Lung (tissue), 12 donors: ENCODE data around the gene RABL6. TPM values are rescaled to one million over a fixed set of nuclear protein-coding genes. Genes with fewer than 3 reads are reported as not detected.

ENCODE experiments used
- ATAC-seq: fragments of 200-7000 bp; cut with Tn5 transposase; one replicate; pipeline ENCODE4 v1.9.1; 2020; ENCODE audit warnings: moderate number of reproducible peaks; ENCODE audit not compliant: insufficient read depth, low FRiP score
- DNase-seq, 3 donors: peaks; one replicate each; pipeline ENCODE4 v3.0.0-alpha.2; 2013 to 2017
- H3K27ac ChIP-seq, 2 donors: one replicate each; pipeline ENCODE4 v1.5.1; 2013; ENCODE audit warnings: mild to moderate bottlenecking in 2 of 2, moderate library complexity in 2 of 2, control low read depth in 1 of 2, inconsistent platforms in 1 of 2, low read depth in 1 of 2, low read length in 1 of 2
- H3K27me3 ChIP-seq, 3 donors: one replicate each; pipeline ENCODE4 v1.5.1; 2013; ENCODE audit warnings: low read length in 2 of 3; ENCODE audit not compliant: control insufficient read depth in 3 of 3, insufficient read depth in 3 of 3
- H3K36me3 ChIP-seq, 4 donors: one replicate each; pipeline ENCODE4 v1.5.1; 2013; ENCODE audit warnings: low read length in 4 of 4, mild to moderate bottlenecking in 1 of 4, moderate library complexity in 1 of 4; ENCODE audit not compliant: control insufficient read depth in 4 of 4, insufficient read depth in 4 of 4
- H3K4me1 ChIP-seq, 5 donors: one replicate each; pipeline ENCODE4 v1.5.1; 2013; ENCODE audit warnings: low read length in 5 of 5, mild to moderate bottlenecking in 2 of 5, moderate library complexity in 1 of 5; ENCODE audit not compliant: control insufficient read depth in 5 of 5, insufficient read depth in 5 of 5
- H3K4me3 ChIP-seq: one replicate; pipeline ENCODE4 v1.5.1; 2013; ENCODE audit warnings: mild to moderate bottlenecking, control low read depth, moderate library complexity
- H3K9ac ChIP-seq, 2 donors: one replicate each; pipeline ENCODE4 v1.5.1; 2013; ENCODE audit warnings: low read length in 2 of 2, control low read depth in 1 of 2; ENCODE audit not compliant: insufficient read depth in 1 of 2
- H3K9me3 ChIP-seq, 4 donors: one replicate each; pipeline ENCODE4 v1.5.1; 2013; ENCODE audit warnings: low read length in 3 of 4, mild to moderate bottlenecking in 1 of 4, moderate library complexity in 1 of 4; ENCODE audit not compliant: control insufficient read depth in 4 of 4, insufficient read depth in 3 of 4
- CTCF ChIP-seq: IDR thresholded peaks from 2 replicates; pipeline ENCODE4 v1.5.1; 2012; ENCODE audit warnings: mild to moderate bottlenecking; ENCODE audit errors: control extremely low read depth, extremely low read depth
- WGBS, 2 donors: extraction: QIAGEN DNeasy Blood & Tissue Kit; methylation state at CpG; one replicate each; pipeline ENCODE4 v1.1.7; 2013; 5-methylcytosine and 5-hydroxymethylcytosine counted together
- polyA plus RNA-seq, 2 donors: library from polyadenylated mRNA; stranded (reverse); fragments of 200-250 nt; gene quantifications; one replicate each; pipeline ENCODE4 v1.2.1, GENCODE V29; 2013
- total RNA-seq, 2 donors: library from RNA; depleted of rRNA in 1 of 2; stranded (reverse); fragments of >200 nt in 1 of 2; gene quantifications; one replicate each; pipeline ENCODE4 v1.2.1, GENCODE V29; 2014 to 2021
- donor health status: control.
- donor health status: control.
- donor health status: Bipolar disorder and iron deficiency.
- donor health status: healthy.
- donor health status: DM: yes; HTN: yes; CAD: no.

The RABL6 gene
- total and polyA plus RNA-seq, 4 donors: 36.4 to 87.8 (median 62.2) TPM

- DNase-seq (peak in 1 of 3 donors; percentile 11), ATAC-seq (no peak)
- peaks cover 0 to 9% (median 2%) of the 10 kb centered on the region in 4 donors for H3K36me3 ChIP-seq
- H3K9ac ChIP-seq: no peak within 1 kb of the TSS
- TF ChIP-seq CTCF: no peak
- H3K4me3 ChIP-seq: no peak within 1 kb of the TSS
- no peak within 1 kb of the TSS for H3K27ac ChIP-seq
- H3K9me3 ChIP-seq: no peaks in the 10 kb centered on the region
- WGBS, 2 donors: 82 to 87% methylated on average over 23 of the region's 23 CpGs
- H3K27me3 ChIP-seq: peaks cover 0 to 5% (median 0%) of the 10 kb centered on the region in 3 donors
- H3K4me1 ChIP-seq: peaks cover 0 to 23% (median 9%) of the 10 kb centered on the region in 5 donors
Observed at GRCh38 chr9:136851941-136852663, 44.4 kb downstream of the RABL6 start, which contains the start of gene MAMDC4. MAMDC4 (plus strand) TSS chr9:136852346; CDS start chr9:136852417, 71 bp downstream.

DNA sequence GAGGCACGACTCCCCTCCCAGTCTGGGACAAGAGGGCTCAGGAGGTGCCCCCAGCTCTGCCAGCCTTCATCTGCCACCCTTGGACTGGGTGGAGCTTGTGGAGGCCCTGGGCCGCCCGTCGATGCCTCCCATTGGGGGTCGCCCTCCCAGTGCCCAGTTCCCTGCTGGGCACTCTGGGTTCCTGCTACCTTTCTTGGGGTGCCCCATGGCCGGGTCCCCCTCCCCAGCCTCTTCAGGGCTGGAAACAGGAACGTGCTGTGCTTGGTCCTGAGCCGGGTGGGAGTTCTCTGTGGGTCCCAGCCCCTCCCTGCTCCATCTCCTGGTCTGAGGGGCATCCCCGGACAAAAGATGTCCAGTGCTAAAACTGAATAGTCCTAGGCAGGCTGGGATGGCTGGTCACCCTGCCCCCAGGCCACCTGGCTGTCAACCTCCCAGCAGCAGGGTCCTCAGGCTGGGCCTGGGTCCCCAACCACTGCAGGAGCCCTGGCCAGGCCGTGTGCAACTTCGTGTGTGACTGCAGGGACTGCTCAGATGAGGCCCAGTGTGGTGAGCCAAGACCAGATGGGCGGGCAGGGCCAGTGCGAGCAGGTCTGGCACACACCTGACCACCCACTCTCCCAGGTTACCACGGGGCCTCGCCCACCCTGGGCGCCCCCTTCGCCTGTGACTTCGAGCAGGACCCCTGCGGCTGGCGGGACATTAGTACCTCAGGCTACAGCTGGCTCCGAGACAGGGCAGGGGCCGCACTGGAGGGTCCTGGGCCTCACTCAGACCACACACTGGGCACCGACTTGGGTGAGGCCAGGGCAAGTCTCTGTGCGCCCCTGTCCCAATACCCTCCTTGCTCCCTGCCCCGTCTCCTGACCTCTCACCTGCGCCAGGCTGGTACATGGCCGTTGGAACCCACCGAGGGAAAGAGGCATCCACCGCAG lies 45.2 kb downstream of the RABL6 start:
- no peak overlapping the region for H3K27ac ChIP-seq
- no peaks in the 10 kb centered on the region for H3K9me3 ChIP-seq
- H3K36me3 ChIP-seq: peaks cover 0 to 9% (median 2%) of the 10 kb centered on the region in 4 donors
- no peaks in the 10 kb centered on the region for H3K27me3 ChIP-seq
- DNase-seq (peak in 1 of 3 donors; percentile 12), ATAC-seq (no peak)
- no peak for TF ChIP-seq CTCF
- peaks cover 0 to 19% (median 6%) of the 10 kb centered on the region in 5 donors for H3K4me1 ChIP-seq
- H3K9ac ChIP-seq: no peak overlapping the region
- H3K4me3 ChIP-seq: no peak overlapping the region
- 89 to 90% methylated on average over 28 to 29 of the region's 29 CpGs for WGBS, 2 donors

GRCh38 chr9:136853596-136854112 lies 45.9 kb downstream of the RABL6 start:
- DNase-seq: no peak
- Histone ChIP-seq H3K9ac (no peak overlapping the region), H3K4me1 (peaks cover 0 to 14% (median 7%) of the 10 kb centered on the region in 5 donors), H3K4me3 (no peak overlapping the region), H3K27ac (no peak overlapping the region), H3K27me3 (no peaks in the 10 kb centered on the region), H3K36me3 (peaks cover 0 to 12% (median 2%) of the 10 kb centered on the region in 4 donors), H3K9me3 (no peaks in the 10 kb centered on the region)
- 84 to 85% methylated on average over 18 of the region's 18 CpGs for WGBS, 2 donors
- ATAC-seq: no peak
- TF ChIP-seq CTCF: no peak
